NB4 (cell line): ENCODE measurements around the gene TTLL7.

Experiments
- CTCF ChIP-seq: IDR thresholded peaks from one replicate; pipeline ENCODE4 v1.5.1; 2012; ENCODE audit warnings: low read depth, low read length
- MAX ChIP-seq: IDR thresholded peaks from 2 replicates; pipeline ENCODE4 v1.6.1; 2011; ENCODE audit warnings: low read depth, low read length
- MYC ChIP-seq: IDR thresholded peaks from 2 replicates; pipeline ENCODE4 v1.6.1; 2011; ENCODE audit warnings: low read depth, low read length
- POLR2A ChIP-seq: IDR thresholded peaks from 2 replicates; pipeline ENCODE4 v1.6.1; 2011; ENCODE audit warnings: mild to moderate bottlenecking; ENCODE audit not compliant: insufficient read length; ENCODE audit errors: extremely low read depth

GRCh38 chr1:84000954-84001495 is 2.1 kb upstream of the TTLL7 start:
- TF ChIP-seq POLR2A (no peak), CTCF (no peak), MAX (no peak), MYC (no peak)
